Left ventricle myocardium superior (tissue), 1 donor: ENCODE data around the gene FGF14. TPM values are rescaled to one million over a fixed set of nuclear protein-coding genes. Genes with fewer than 3 reads are reported as not detected.

Experiments used
- ATAC-seq: fragments of 200-7000 bp; cut with Tn5 transposase; one replicate; pipeline ENCODE4 v1.9.1; 2020; ENCODE audit warnings: mild to moderate bottlenecking, moderate library complexity
- DNase-seq: peaks from one replicate; pipeline ENCODE4 v3.0.0-alpha.2; 2020
- intact Hi-C: fragments of 100-400 bp; cut with micrococcal nuclease; formaldehyde crosslinking; loops from one replicate; pipeline ENCODE4 v1.11.0; 2022
- total RNA-seq: library from RNA; stranded (reverse); fragmentation: NEBNext Ultra II Directional; extraction: Animal tissue kit (Norgen Biotek cat#: 25700); gene quantifications from one replicate; pipeline ENCODE4 v1.2.1, GENCODE V29; 2021
- donor health status: DM: no; HTN: yes; CAD: no; lungs with severe emphysema.

FGF14 gene
- total RNA-seq, 1 donor from 2014 or later: 3.3 TPM

DNA sequence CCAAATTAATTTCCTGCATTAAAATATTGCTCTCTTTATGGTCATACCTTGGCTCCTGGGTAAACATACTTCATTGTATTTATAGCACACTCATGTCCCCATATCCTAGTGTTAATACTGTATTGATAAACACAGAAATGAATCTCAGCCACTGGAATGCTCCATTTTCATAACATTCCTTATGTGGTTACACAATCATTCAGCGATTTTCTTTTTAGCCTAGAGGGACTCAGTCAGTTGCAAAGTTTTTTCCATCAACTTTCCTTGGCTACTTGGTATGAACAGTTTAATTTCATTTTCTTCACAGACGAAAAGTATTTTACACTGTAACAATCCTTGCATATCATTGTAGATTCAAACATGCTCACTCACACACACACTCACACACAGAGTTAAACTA lies 471.5 kb downstream of the FGF14 start:
- DNase-seq (no peak), ATAC-seq (no peak)
- intact Hi-C loops: no loop called here

DNA sequence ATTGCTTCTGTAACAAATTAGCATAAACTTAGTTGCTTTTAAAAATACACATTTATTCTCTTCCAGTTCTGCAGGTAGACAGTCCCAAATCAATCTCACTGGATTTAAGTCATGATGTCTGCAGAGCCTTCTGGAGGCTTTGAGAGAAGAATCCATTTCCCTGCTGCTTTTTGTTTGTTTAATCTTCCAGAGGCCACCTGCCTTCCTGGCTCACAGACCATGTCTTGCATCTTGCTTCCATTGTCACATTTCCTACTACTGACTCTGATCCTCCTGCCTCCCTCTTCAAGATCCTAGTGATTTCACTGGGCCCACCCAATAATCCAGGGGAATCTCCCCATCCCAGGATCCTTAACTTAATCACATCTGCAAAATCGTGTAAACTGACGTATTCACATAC lies 476.1 kb downstream of the FGF14 start:
- intact Hi-C loops: loop anchor here (10.0 kb wide), 1 partner anchor 131 kb away; no protein-coding TSS in a partner anchor
- ATAC-seq: no peak
- DNase-seq: no peak

DNA sequence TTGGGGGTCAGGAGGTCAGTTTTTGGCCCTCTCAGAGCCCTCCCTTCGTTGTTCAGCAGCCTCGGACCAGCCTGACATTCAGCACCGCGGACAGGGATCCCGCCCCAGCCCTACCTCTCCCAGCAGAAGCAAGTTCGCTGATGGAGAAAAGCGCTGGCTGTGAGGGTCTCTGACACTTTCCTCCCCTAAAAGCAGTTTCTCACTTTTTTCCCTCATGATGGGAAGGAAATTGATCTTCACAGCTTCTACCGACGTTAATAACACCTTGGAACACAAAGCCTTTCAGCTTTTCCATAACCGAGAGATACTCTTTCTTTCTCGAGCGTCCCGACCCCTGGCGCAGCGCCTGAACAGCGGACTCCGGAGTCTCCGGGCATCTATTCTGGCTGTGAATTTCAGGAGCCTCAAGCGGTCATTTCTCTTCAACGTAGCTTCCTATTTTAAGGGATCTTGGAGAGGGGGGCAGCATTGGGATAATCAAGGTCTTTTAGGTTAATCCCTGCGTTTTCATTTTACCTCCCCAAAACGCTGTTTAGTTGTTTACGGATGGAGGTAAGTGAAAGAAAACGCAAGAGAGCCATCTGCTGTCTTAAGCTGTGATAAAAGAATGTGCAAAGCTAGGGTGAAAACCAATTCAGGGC lies 482.2 kb downstream of the FGF14 start:
- DNase-seq: peak; percentile 53
- intact Hi-C loops: loop anchor here (10.0 kb wide), 1 partner anchor 125 kb away; no protein-coding TSS in a partner anchor
- peak; percentile 59 for ATAC-seq

DNA sequence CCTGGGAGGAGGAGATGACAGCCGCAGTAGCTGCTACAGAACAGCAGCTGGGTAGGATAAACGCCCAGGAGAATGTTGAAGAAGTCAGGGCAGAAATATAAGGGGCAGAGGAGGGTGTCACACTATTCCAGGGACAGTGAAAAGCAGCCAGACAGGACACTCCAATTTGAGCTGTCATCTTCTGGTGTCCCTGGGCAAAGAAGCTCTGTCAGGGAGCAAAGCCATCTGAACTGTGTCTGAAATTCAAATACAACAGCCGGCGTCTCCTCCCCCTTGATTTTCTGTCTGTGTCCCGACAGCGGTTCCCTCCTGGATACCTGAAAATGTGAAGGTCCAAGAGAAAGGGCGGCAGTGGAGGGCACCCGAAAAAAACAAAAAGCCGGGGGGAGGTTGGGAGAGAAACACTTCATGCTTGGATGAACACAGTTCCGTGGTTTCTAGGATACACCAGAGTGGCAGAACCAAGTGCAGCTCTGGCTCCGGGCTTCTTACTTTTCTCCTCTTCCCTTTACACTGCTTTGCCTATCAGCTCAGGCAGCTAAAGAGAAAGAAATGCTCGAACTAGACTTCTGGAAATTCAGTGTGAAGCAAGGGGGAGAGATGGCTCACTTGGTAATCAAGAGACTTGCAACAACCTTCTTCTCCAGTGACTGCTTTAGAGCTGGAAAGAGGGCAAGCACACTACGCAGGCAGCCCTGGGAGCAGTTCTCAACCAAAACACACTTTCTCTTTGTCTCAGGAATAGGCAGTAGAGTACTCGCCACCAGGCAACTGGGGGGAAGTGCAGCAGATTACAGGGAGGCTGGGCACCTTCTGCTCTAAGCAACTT lies 483.8 kb downstream of the FGF14 start:
- intact Hi-C loops: no loop called here
- no peak for DNase-seq
- ATAC-seq: no peak

DNA sequence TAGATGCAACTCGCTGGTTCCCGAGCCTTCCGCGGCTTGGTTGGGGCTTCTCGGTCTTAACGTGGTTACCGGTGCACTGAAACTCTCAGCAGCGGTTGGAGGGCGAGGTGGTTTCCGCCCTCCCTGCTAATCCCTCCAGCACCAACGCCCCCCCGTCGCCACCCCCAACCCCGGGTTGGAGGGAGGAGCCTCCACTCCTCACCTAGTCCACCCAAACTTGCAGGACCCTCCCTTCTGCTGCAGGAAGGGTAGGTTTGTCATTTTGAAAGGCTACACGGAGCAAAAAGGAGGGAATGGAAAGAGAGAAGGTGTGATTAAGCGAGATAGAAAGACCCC lies 484.4 kb downstream of the FGF14 start:
- DNase-seq (no peak), ATAC-seq (no peak)
- intact Hi-C loops: no loop called here

DNA sequence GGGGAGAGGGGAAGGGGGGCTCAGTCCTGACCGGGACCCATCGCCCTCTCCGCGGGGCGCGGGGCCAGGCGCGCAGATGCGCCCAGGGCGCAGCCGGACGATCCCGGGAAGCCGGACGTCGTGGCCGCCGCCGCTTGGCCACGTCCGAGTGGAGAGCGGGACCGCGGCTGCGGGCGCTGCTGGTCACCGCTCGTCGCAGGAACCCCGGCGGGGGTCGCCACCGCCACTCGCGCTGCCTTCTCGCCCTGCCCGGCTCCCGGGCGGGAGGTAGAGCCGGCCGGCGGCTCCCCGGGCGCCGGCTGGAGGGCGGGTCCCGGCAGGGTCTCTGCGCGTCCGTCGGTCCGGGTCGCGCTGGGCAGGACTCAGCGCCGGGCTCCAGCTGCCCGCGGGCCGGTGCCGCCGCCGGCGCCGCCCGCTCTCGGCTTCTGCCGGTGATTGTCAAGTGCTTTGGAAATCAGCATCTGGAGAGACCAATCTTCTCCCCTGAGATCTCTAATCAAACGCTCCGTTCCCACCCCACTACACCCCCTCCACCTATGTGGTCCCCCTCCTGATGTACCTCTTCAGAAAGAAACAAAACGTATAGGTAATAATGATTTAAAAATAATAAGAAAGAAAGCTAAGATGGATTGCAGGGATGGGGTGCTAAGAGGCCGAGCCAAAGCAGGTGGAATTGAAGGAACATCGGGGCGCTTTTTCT lies 484.9 kb downstream of the FGF14 start:
- intact Hi-C loops: no loop called here
- no peak for DNase-seq
- peak; percentile 44 for ATAC-seq

DNA sequence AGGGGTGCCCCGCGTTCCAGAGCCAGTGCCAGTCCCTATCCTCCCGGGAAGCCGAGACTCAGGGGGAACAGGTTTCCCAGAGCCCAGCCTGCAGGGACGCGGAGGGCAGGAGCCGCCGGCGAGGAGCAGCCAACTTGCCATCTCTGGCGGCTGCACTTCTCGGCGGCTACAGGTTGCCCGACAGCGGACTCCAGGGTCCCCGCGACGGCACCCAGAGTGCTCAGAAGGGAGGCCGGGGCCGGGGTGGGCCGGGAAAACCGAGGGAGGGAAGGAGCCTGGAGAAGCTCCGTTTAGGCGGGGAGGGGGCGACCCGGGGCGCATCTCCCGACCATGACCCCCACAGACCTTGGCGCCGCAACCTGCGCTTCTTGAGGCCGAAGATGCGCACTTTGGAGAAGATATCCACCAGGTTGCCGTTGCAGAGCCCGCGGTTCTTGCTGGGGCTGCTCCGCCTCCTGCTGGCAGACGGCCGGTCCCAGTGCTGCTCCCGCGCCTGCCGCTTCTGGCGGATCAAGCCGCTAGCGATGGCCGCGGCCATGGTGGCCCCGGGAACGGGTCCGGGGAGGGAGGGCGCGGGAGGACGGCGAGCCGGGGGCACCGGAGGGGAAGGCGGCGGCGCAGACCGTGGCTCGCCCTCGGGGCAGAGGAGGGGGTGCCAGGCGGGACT lies 485.6 kb downstream of the FGF14 start:
- ATAC-seq (peak; percentile 92), DNase-seq (peak; percentile 68)
- intact Hi-C loops: no loop called here

DNA sequence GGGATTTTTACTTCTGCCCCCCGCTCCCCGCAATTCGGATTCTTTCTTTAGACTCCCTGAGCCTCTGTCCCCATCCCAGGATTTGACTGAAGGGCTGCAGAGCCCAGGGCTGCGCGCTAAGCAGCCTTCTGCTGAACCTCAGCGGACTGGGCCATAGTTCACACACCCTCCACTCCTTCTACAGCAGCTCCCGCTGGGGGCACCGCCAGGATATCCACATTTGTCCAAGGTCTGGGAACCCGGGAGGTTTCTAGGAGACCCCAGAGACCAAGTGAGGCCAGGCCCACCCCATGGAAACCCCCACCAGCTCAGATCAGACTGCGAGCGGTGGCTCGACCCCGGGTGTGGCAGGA lies 486.1 kb downstream of the FGF14 start:
- intact Hi-C loops: no loop called here
- ATAC-seq (peak; percentile 41), DNase-seq (no peak)

DNA sequence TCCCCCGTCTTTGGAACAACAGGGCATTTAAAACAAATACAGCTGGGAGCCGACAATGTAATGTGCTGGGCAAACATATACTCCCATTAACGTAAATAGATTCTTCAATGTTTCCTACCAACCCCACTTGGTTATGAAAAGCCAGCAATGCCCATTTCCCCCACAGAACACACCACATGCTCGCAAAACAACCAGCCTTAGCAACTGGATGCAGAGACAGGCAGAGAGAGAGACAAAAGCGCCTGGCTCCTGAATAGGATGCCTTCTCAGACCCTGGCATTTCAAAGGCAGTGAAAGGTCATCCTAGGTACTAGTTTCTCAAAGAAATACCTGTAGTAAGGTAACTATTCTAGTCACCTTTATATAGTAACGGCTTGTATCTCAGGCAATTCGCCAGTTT lies 486.5 kb downstream of the FGF14 start:
- DNase-seq (no peak), ATAC-seq (no peak)
- intact Hi-C loops: no loop called here

DNA sequence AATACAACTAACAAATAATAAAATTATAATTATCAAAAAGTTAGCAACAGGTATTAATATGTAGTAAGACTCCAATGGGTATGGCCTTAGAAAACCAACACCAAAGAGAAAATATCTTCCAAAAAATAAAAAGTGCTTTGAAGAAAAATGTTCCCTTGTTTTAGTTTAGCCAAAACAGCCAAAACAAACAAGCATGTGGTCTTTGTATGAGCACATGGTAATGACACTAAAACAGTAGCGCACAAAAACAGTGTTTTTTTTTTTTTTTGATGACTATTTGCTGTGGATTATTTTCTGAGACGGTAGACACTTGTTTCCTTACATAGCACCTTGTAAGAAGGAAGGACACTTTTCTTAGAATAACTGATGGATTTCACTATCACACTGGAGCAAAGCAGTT lies 490.1 kb downstream of the FGF14 start:
- ATAC-seq: no peak
- DNase-seq: no peak
- intact Hi-C loops: no loop called here

DNA sequence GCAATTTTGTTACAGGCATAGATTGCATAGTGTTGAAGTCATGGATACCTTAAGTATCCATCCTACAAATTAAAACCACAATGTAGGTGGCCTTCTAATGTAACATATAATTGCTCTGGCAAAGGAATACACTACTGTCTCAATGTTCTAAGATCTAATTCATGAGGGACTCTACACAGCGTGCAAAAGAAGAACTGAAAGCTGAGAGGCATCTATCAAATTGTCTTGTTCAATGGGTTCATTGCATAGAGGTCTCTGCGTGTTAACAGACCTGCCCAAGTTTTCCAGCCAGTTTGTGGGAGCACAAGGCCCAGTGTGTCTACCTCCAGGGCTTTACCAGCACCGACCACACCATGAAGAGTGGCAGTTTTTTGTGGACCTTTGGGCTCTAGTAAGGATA lies 498.0 kb downstream of the FGF14 start:
- intact Hi-C loops: no loop called here
- no peak for ATAC-seq

DNA sequence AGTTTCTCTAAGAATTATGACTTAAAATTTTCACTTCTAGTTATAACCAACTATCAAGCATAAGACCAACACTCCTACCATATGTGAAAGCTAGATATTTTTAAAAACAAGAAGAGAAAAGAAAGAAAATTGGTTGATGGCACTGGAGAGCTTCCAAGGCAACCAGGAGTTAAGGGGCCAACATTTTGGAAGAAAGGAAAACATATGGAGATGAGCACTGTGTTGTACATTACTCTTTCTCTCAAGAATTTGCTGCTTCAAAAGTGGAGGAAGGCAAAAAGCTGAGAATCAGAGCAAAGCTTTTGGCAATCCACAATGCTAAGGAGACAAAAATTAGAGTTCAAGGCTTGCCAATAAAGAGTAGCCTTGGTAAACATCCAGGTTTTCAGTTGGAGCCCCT lies 503.2 kb downstream of the FGF14 start:
- ATAC-seq: no peak
- intact Hi-C loops: no loop called here
- no peak for DNase-seq

More for the DNA sequence above, 498.0 kb downstream of the FGF14 start:
- DNase-seq: no peak

DNA sequence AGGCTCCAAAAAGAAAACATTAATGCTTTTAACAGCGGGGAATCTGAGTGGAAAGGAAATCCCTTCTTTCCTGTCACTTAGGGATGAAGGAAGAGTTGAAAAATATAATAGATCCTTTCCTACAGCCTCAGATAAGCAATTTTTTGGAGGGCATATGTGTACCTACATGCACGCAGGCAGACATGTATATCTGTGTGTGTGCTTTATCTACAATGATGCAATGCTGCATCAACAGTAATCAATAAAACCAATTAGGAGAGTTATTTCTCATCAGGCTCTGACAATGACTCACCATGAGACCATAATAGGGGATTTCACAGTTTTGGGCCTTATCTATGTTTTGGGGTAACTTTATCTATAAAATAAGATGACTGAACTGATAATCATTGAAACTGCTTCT lies 505.3 kb downstream of the FGF14 start:
- ATAC-seq: no peak
- intact Hi-C loops: no loop called here
- no peak for DNase-seq

DNA sequence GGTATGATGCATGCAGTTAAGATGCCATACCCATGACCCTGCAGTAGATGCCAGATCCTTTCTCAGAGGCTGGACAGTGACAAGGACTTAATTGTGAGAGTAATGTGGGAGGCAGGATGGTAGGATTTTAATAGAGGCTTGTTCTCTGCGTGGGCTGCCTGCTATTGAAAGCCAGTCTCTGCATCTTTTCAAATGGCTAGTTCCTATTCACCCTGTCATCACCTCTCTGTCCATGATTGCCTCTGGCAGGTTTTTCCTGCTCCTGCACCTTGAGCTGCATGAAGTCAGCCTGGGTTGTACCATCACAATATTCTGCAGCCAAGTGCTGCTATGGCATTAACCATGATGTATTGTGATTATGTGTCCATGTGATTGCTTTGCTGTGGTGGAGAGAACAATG lies 508.8 kb downstream of the FGF14 start:
- peak; percentile 98 for ATAC-seq
- no peak for DNase-seq
- intact Hi-C loops: no loop called here

DNA sequence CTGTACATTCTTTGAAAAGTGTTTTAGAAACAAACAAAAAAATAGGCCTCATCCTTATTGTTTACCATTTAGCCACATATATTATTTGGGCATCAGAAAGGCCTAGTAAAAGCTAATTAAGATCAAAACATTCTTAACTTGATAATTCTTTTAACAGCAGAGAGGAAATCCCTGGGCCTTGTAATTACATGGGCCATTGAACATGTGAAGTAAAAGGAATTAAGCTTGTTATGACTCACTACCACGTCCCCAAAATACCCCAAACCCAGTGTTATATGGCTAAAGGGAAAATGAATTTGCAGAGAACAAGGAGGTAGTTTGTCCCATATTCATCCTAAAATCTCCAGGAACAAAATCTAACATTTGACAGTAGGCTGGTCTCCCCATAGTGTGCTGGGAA lies 509.6 kb downstream of the FGF14 start:
- no peak for DNase-seq
- ATAC-seq: no peak
- intact Hi-C loops: no loop called here

DNA sequence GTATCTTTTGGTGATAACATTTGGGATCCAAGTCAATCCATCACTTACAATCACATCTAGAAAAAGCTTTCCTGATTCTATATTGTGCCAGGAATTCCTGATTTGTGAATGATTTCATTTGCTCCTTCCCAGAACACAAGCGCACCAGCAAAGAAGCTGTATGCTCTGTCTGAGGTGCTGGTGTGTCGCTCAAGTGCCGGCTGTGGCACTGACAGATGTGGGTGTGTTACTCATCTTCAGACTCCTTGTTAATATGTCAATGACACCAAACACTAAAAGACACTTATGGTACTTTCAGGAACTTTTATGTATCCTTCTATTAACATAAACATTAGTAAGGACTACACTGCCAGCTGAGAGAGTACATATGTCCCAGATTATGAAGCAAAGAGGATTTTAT lies 520.3 kb downstream of the FGF14 start:
- no peak for ATAC-seq
- intact Hi-C loops: no loop called here
- no peak for DNase-seq

DNA sequence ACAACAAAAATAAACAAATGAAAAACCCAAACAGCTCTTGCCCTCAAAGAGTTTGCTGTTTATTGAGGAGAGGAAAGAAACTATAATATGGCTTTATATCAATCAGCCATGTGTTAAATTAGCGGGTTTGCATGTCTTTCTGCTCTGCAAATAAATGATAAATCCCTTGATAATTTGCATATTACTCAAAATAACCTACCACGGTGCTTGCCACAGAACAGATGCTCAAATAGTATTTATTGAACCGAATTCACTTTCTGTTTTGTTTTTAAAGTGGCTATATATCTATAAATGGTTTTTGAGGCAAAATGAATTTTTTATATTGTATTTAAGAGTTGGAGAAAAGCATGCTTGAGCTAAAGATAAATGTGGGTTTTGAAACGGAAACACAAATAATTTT lies 521.3 kb downstream of the FGF14 start:
- intact Hi-C loops: no loop called here
- no peak for DNase-seq
- ATAC-seq: no peak

DNA sequence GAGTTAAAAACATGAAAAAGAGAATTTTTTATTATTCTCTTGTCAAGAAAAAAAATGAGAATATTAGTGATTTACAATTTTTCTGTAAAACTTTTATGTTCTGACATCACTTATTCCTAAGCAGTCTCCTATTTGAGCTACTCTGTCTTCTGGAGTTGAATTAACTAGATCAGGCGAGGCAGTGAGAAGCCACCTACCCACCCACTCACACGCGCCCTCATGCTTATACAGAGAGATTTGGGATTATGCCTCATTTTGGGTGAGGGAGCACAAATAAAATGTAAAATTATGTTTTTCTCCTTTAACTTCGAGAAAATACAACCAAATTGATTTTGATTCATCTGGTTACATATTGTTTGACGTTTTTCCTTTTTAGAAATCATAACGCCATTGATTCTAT lies 524.9 kb downstream of the FGF14 start:
- ATAC-seq (no peak), DNase-seq (no peak)
- intact Hi-C loops: no loop called here

DNA sequence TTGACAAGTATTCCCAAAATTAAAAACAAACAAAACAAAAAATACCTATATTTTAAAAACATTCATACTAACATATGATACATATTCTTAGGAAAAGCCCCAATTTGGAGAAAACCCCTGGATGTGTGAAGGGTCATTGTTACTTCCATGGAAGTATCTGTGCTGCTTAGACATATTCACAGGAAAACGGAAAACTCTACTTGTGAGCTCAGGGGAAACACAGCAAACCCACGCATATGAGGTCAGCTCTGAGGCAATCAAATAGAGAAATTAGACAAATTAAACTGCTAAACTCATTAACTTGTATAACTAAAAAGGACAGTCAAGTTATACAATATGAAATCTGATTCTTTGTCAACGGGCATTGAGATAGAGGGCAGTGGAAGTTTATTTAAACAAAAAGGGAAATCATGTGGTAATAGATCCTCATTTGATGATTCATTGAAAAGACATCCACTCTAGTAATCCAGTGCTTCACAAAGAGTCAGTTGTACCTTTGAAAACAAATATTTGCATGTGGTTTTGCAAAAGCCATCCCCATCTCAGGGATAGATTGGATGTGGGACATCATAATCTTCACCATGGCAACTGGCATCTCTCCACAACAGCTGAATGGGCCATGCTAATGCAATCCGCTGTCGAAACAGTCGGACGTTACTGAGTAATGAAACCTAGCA lies 526.0 kb downstream of the FGF14 start:
- no peak for DNase-seq
- no peak for ATAC-seq
- intact Hi-C loops: no loop called here
